IPS-18c (cell line): Measurements from ENCODE around the gene LZTFL1.

Experiments used
- H3K4me3 ChIP-seq: 2 replicates; pipeline ENCODE4 v1.7.0; 2013; ENCODE audit warnings: low read depth, mild to moderate bottlenecking, low read length, moderate library complexity; ENCODE audit not compliant: insufficient read depth
- H3K9me3 ChIP-seq: one replicate; pipeline ENCODE4 v1.6.1; 2013; ENCODE audit warnings: mild to moderate bottlenecking, low read length, moderate library complexity; ENCODE audit not compliant: control insufficient read depth, insufficient read depth

LZTFL1 gene

GRCh38 chr3:45795882-45796765 lies 45.8 kb downstream of the LZTFL1 start, which contains the start of gene SLC6A20:
Gene SLC6A20, minus strand, starts transcription at chr3:45796536. Its CDS starts 117 bp downstream, at chr3:45796419.
- H3K4me3 ChIP-seq: peak within 1 kb of the TSS; percentile 71
- H3K9me3 ChIP-seq: no peaks in the 10 kb centered on the region

- peak overlapping the region; percentile 71 for H3K4me3 ChIP-seq
- H3K9me3 ChIP-seq: no peaks in the 10 kb centered on the region
These were observed 46.4 kb downstream of the LZTFL1 start for GRCh38 chr3:45795509-45795881.

GRCh38 chr3:45794660-45795059 lies 47.3 kb downstream of the LZTFL1 start:
- H3K9me3 ChIP-seq: no peaks in the 10 kb centered on the region
- no peak overlapping the region for H3K4me3 ChIP-seq

GRCh38 chr3:45794177-45794560 lies 47.8 kb downstream of the LZTFL1 start:
- Histone ChIP-seq H3K4me3 (no peak overlapping the region), H3K9me3 (no peaks in the 10 kb centered on the region)

- Histone ChIP-seq H3K9me3 (no peaks in the 10 kb centered on the region), H3K4me3 (no peak overlapping the region)
These were observed 48.3 kb downstream of the LZTFL1 start for GRCh38 chr3:45793482-45794176.

- H3K4me3 ChIP-seq: no peak overlapping the region
- H3K9me3 ChIP-seq: no peaks in the 10 kb centered on the region
These were observed 49.3 kb downstream of the LZTFL1 start for GRCh38 chr3:45792516-45793172.

GRCh38 chr3:45792036-45792435 lies 49.9 kb downstream of the LZTFL1 start:
- H3K9me3 ChIP-seq: no peaks in the 10 kb centered on the region
- no peak overlapping the region for H3K4me3 ChIP-seq

- Histone ChIP-seq H3K9me3 (no peaks in the 10 kb centered on the region), H3K4me3 (no peak overlapping the region)
These were observed 51.3 kb downstream of the LZTFL1 start for GRCh38 chr3:45790596-45790995.

- Histone ChIP-seq H3K9me3 (no peaks in the 10 kb centered on the region), H3K4me3 (no peak overlapping the region)
These were observed 52.6 kb downstream of the LZTFL1 start for GRCh38 chr3:45789235-45789812.

- H3K9me3 ChIP-seq: no peaks in the 10 kb centered on the region
- H3K4me3 ChIP-seq: no peak overlapping the region
These were observed 54.4 kb downstream of the LZTFL1 start for GRCh38 chr3:45787551-45787950.

GRCh38 chr3:45786801-45787495 lies 55.0 kb downstream of the LZTFL1 start:
- no peaks in the 10 kb centered on the region for H3K9me3 ChIP-seq
- no peak overlapping the region for H3K4me3 ChIP-seq

- no peaks in the 10 kb centered on the region for H3K9me3 ChIP-seq
- H3K4me3 ChIP-seq: no peak overlapping the region
These were observed 56.2 kb downstream of the LZTFL1 start for GRCh38 chr3:45785605-45786150.

- Histone ChIP-seq H3K9me3 (no peaks in the 10 kb centered on the region), H3K4me3 (no peak overlapping the region)
These were observed 58.3 kb downstream of the LZTFL1 start for GRCh38 chr3:45783667-45784066.

- Histone ChIP-seq H3K4me3 (no peak overlapping the region), H3K9me3 (no peaks in the 10 kb centered on the region)
These were observed 59.5 kb downstream of the LZTFL1 start for GRCh38 chr3:45782381-45782780.

- no peaks in the 10 kb centered on the region for H3K9me3 ChIP-seq
- H3K4me3 ChIP-seq: no peak overlapping the region
These were observed 60.1 kb downstream of the LZTFL1 start for GRCh38 chr3:45781841-45782240.

- Histone ChIP-seq H3K9me3 (no peaks in the 10 kb centered on the region), H3K4me3 (no peak overlapping the region)
These were observed 60.6 kb downstream of the LZTFL1 start for GRCh38 chr3:45781271-45781670.
